ENCODE results near the gene PLCXD3. TPM values are rescaled to one million over a fixed set of nuclear protein-coding genes. Genes with fewer than 3 reads are reported as not detected.

The PLCXD3 gene, protein sequence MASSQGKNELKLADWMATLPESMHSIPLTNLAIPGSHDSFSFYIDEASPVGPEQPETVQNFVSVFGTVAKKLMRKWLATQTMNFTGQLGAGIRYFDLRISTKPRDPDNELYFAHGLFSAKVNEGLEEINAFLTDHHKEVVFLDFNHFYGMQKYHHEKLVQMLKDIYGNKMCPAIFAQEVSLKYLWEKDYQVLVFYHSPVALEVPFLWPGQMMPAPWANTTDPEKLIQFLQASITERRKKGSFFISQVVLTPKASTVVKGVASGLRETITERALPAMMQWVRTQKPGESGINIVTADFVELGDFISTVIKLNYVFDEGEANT
- 0.15 and 0.34 TPM in 2 replicates for polyA plus RNA-seq (2012; rRNA removed)
- polyA plus RNA-seq (2012; cell fraction: cytosol; rRNA removed): 0.58 and 0.88 TPM in 2 replicates
- 0.19 and 0.35 TPM in 2 replicates for polyA plus RNA-seq (2012; cell fraction: nucleus; rRNA removed)

DNA sequence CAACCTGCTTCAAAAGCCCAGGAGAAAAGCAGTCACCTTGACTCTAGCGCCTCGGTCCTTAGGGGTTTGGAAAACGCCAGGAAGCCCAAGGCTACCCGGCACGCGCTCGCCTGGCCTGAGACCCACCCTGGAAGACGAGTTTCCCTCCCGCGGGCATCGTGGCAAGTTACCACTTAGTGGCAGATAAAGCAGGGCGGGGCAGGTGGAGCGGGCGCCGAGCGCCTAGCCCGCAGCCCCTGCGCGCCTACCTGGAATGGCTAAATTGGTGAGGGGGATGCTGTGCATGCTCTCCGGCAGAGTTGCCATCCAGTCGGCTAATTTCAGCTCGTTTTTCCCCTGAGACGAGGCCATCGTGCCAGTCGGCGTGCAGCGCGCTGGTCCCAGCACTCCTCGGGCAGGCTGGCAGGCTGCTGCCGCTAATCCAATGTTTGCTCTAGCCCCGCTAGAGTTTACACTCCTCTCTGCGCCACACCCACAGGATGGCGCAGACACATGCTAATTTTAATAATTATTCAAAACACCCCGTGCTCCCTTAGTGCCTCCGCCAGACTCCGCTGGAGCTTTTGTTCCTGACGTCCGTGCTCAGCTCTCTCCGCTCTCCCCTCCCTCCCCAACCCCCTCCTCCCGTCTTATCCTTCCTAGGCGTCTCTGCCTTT, at the start of gene PLCXD3:
TSS of gene PLCXD3 (minus strand) at position 426 of the 656 bp plus-strand sequence. CDS start at position 351, 75 bp downstream.
- H2AFZ ChIP-seq (ENCODE audit: low read depth): peak within 1 kb of the TSS; percentile 80
- no peak for TF ChIP-seq JUND (IDR thresholded peaks at IDR 0.05)
- TF ChIP-seq MXI1 (IDR thresholded peaks at IDR 0.05; ENCODE audit: low read depth, low read length): peak; percentile 75
- TF ChIP-seq, protein P1, sequence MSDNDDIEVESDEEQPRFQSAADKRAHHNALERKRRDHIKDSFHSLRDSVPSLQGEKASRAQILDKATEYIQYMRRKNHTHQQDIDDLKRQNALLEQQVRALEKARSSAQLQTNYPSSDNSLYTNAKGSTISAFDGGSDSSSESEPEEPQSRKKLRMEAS (IDR thresholded peaks at IDR 0.05; ENCODE audit: low read depth): 0 out of 2 replicates have a peak, but pooled peaks have one; percentile 1
- 0 out of 2 replicates have a peak, but pooled peaks have one; percentile 29 for TF ChIP-seq GATA2 (CRISPR knock-in tag; IDR thresholded peaks at IDR 0.05)
- peak within 1 kb of the TSS; percentile 89 for H3K4me2 ChIP-seq
- no peaks in the 10 kb centered on the region for H3K36me3 ChIP-seq (replicated peaks in 1 of 2; ENCODE audit: control insufficient read depth in 1 of 2, insufficient read depth in 2 of 2, low read length in 1 of 2)
- H4K20me1 ChIP-seq (ENCODE audit: insufficient read depth): no peaks in the 10 kb centered on the region
- H3K27ac ChIP-seq (ENCODE audit: low read depth in 2 of 2, low read length in 1 of 2): peak within 1 kb of the TSS in 1 of 2 experiments; percentile 93; a peak in 2 of 4 replicates
- no peaks in the 10 kb centered on the region for H3K79me2 ChIP-seq (ENCODE audit: insufficient read depth)
- no peaks in the 10 kb centered on the region for H3K9me2 ChIP-seq
- ChIA-PET CTCF (interaction anchor here (0.6 to 6.4 kb wide), 10 partner anchors 8 to 606 kb away, joined by 3 to 38 read pairs (median 5); no protein-coding TSS in a partner anchor), POLR2A (interaction anchor here (0.9 to 1.3 kb wide), 4 partner anchors 212 to 600 kb away, joined by 3 to 4 read pairs (median 3); partner anchors contain the start of gene C7)
- H3F3A ChIP-seq (replicated peaks; ENCODE audit: insufficient read depth): no peaks in the 10 kb centered on the region
- H3K4me3 ChIP-seq (ENCODE audit: low read depth in 2 of 2, low read length in 1 of 2): peak within 1 kb of the TSS; percentile 67 to 71
- peak; percentile 69 for DNase-seq
- 2% methylated on average over 31 of the region's 41 CpGs for WGBS (ENCODE audit: low lambda C conversion rate)
- H3K27me3 ChIP-seq (ENCODE audit: insufficient read depth): 0 out of 2 replicates have a peak, but pooled peaks cover 9% of the 10 kb centered on the region
- peaks cover 10 to 15% of the 10 kb centered on the region in 2 experiments; a peak in 3 of 4 replicates for H3K4me1 ChIP-seq (ENCODE audit: control insufficient read depth in 1 of 2, insufficient read depth in 2 of 2, low read depth in 1 of 2, low read length in 1 of 2)
- no peak within 1 kb of the TSS; the same call in 1 of the 2 replicates for H3K9ac ChIP-seq
- no peaks in the 10 kb centered on the region for H3K9me3 ChIP-seq

DNA sequence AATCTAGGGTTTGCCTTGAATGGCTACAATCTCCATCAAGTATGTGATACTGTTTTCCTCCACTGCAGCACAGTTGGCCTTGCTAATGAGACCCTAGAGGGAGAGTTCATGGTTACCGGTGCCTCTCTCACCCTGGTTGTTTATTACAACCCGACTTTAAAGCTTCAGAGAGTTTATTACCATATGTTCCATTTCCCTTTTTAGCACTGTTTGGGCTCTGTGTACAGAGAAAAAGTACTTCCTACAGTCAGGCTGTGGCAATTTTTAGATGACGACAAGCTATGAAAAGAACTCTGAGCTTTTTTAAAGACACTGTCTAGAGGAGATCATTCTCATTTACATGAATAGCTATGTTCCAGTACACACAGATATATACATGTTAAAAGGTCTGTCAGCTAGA, 48.8 kb upstream of the PLCXD3 start:
- POLR2A ChIA-PET: no interaction called here
- 51% methylated on average over 3 of the region's 3 CpGs for WGBS (ENCODE audit: low lambda C conversion rate)
- no peaks in the 10 kb centered on the region for H3K27me3 ChIP-seq (ENCODE audit: insufficient read depth)
- no peak overlapping the region for H2AFZ ChIP-seq (ENCODE audit: low read depth)
- H3K27ac ChIP-seq (ENCODE audit: low read depth in 2 of 2, low read length in 1 of 2): no peak overlapping the region
- no peak overlapping the region for H3K4me3 ChIP-seq (ENCODE audit: low read depth in 2 of 2, low read length in 1 of 2)
- TF ChIP-seq SMC3 (IDR thresholded peaks at IDR 0.05; ENCODE audit: low read depth, low read length) (no peak), MXI1 (IDR thresholded peaks at IDR 0.05; ENCODE audit: low read depth, low read length) (no peak), POLR2AphosphoS5 (IDR thresholded peaks at IDR 0.05; ENCODE audit: low read depth, low read length) (no peak), NFIC (IDR thresholded peaks at IDR 0.05; ENCODE audit: borderline replicate concordance) (no peak), FOXJ3 (CRISPR knock-in tag; IDR thresholded peaks at IDR 0.05) (no peak), RFX5 (IDR thresholded peaks at IDR 0.05; ENCODE audit: low read length) (no peak), TCF12 (IDR thresholded peaks at IDR 0.05) (no peak), FOXM1 (IDR thresholded peaks at IDR 0.05; ENCODE audit: low read depth) (no peak), TEAD4 (IDR thresholded peaks at IDR 0.05; ENCODE audit: borderline replicate concordance, insufficient read depth) (no peak)
- TF ChIP-seq, protein P2, sequence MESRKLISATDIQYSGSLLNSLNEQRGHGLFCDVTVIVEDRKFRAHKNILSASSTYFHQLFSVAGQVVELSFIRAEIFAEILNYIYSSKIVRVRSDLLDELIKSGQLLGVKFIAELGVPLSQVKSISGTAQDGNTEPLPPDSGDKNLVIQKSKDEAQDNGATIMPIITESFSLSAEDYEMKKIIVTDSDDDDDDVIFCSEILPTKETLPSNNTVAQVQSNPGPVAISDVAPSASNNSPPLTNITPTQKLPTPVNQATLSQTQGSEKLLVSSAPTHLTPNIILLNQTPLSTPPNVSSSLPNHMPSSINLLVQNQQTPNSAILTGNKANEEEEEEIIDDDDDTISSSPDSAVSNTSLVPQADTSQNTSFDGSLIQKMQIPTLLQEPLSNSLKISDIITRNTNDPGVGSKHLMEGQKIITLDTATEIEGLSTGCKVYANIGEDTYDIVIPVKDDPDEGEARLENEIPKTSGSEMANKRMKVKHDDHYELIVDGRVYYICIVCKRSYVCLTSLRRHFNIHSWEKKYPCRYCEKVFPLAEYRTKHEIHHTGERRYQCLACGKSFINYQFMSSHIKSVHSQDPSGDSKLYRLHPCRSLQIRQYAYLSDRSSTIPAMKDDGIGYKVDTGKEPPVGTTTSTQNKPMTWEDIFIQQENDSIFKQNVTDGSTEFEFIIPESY (IDR thresholded peaks at IDR 0.05; ENCODE audit: borderline replicate concordance, low read depth): no peak
- TF ChIP-seq, protein P3, sequence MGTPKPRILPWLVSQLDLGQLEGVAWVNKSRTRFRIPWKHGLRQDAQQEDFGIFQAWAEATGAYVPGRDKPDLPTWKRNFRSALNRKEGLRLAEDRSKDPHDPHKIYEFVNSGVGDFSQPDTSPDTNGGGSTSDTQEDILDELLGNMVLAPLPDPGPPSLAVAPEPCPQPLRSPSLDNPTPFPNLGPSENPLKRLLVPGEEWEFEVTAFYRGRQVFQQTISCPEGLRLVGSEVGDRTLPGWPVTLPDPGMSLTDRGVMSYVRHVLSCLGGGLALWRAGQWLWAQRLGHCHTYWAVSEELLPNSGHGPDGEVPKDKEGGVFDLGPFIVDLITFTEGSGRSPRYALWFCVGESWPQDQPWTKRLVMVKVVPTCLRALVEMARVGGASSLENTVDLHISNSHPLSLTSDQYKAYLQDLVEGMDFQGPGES (IDR thresholded peaks at IDR 0.05; ENCODE audit: low read depth, low read length): no peak
- TF ChIP-seq, protein P1 (IDR thresholded peaks at IDR 0.05; ENCODE audit: low read depth): no peak
- TF ChIP-seq, protein P4, sequence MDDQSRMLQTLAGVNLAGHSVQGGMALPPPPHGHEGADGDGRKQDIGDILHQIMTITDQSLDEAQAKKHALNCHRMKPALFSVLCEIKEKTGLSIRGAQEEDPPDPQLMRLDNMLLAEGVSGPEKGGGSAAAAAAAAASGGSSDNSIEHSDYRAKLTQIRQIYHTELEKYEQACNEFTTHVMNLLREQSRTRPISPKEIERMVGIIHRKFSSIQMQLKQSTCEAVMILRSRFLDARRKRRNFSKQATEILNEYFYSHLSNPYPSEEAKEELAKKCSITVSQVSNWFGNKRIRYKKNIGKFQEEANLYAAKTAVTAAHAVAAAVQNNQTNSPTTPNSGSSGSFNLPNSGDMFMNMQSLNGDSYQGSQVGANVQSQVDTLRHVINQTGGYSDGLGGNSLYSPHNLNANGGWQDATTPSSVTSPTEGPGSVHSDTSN (IDR thresholded peaks at IDR 0.05): no peak
- TF ChIP-seq, protein P5, sequence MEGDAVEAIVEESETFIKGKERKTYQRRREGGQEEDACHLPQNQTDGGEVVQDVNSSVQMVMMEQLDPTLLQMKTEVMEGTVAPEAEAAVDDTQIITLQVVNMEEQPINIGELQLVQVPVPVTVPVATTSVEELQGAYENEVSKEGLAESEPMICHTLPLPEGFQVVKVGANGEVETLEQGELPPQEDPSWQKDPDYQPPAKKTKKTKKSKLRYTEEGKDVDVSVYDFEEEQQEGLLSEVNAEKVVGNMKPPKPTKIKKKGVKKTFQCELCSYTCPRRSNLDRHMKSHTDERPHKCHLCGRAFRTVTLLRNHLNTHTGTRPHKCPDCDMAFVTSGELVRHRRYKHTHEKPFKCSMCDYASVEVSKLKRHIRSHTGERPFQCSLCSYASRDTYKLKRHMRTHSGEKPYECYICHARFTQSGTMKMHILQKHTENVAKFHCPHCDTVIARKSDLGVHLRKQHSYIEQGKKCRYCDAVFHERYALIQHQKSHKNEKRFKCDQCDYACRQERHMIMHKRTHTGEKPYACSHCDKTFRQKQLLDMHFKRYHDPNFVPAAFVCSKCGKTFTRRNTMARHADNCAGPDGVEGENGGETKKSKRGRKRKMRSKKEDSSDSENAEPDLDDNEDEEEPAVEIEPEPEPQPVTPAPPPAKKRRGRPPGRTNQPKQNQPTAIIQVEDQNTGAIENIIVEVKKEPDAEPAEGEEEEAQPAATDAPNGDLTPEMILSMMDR (IDR thresholded peaks at IDR 0.05): no peak
- no peaks in the 10 kb centered on the region for H3F3A ChIP-seq (replicated peaks; ENCODE audit: insufficient read depth)
- H3K4me2 ChIP-seq: no peak overlapping the region
- no peaks in the 10 kb centered on the region for H4K20me1 ChIP-seq (ENCODE audit: insufficient read depth)
- CTCF ChIA-PET: interaction anchor here (1.2 kb wide), 1 partner anchor 27 kb away, joined by 4 read pairs; no protein-coding TSS in a partner anchor
- peaks cover 3% of the 10 kb centered on the region; the same call in 1 of the 2 replicates for H3K9me2 ChIP-seq
- H3K9me3 ChIP-seq: no peaks in the 10 kb centered on the region
- no peak for DNase-seq
- no peaks in the 10 kb centered on the region for H3K4me1 ChIP-seq (ENCODE audit: control insufficient read depth in 1 of 2, insufficient read depth in 2 of 2, low read depth in 1 of 2, low read length in 1 of 2)
- no peaks in the 10 kb centered on the region for H3K36me3 ChIP-seq (replicated peaks in 1 of 2; ENCODE audit: control insufficient read depth in 1 of 2, insufficient read depth in 2 of 2, low read length in 1 of 2)
- no peaks in the 10 kb centered on the region for H3K79me2 ChIP-seq (ENCODE audit: insufficient read depth)
- H3K9ac ChIP-seq: no peak overlapping the region

All from SK-N-SH (cell line).